ENCODE results near the gene CETP. TPM values are rescaled to one million over a fixed set of nuclear protein-coding genes. Genes with fewer than 3 reads are reported as not detected.
A peak's percentile ranks its signal among the peaks of the same experiment; 100 is the strongest.
"Not testable (repeated sequence)": the region's sequence is repeated elsewhere in the genome, so short reads cannot be mapped to it uniquely, and the experiment has no call there.

The CETP gene
- total RNA-seq, 1 experiment from 2014 or later: 0.07 TPM

DNA sequence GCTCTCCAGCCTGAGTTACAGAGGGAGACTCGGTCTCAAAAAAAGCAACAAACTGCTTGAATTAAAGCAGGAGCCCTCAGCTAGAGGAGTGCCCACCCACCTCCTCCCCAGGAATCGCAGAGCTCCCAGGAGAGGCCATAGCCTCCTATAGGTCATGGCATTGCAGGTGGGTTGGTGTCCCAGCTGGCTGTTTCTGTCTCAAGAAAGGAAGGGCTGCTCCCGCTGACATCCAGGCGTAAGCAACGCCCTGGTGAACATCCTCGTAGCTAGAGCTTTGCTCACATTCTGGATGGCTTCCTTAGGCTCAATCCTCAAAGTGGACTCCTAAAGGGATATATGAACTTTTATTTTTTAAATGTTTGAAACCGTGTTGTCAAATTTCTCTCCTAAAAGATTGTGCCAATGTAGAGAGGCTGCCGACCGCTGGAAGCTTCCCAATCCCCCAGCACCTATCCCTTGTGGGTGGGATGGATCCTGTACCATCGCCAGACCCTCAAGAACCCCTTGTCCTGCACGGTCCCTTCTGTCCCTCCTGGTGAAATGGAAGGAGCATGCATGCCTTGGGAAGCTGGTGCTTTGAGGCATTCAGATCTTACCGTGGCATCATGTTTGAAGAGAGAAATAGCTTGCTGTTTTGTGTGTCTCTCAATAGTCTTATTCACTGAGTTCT is 33.5 kb downstream of the CETP start:
- no peak for DNase-seq (ENCODE audit: extremely low read depth, low read depth)

- no peak for DNase-seq (ENCODE audit: extremely low read depth, low read depth)
These were observed 35.5 kb downstream of the CETP start for GRCh38 chr16:56997264-56997663.

- DNase-seq (ENCODE audit: extremely low read depth, low read depth): no peak
These were observed 36.2 kb downstream of the CETP start for GRCh38 chr16:56997931-56998330.

DNA sequence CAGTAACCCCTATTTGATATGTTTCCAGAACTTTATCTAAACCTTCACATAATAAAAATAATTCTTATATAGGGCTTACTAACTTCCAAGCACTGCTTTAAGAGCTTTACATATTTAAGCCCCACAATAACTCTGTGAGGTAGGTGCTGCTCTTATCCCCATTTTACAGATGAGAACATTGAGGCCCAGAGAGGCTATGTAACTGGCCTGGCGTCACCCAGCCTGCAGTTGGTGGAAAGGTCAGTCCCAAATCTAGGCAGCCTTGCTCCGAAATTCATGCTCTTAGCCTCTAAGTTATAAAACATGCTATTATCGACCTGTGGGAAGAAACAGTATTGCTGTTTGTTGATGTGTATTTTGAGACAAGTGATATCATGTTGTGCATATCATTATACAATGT is 36.6 kb downstream of the CETP start:
- no peak for DNase-seq (ENCODE audit: extremely low read depth, low read depth)

- DNase-seq (ENCODE audit: extremely low read depth, low read depth): no peak
These were observed 37.1 kb downstream of the CETP start for GRCh38 chr16:56998861-56999260.

DNA sequence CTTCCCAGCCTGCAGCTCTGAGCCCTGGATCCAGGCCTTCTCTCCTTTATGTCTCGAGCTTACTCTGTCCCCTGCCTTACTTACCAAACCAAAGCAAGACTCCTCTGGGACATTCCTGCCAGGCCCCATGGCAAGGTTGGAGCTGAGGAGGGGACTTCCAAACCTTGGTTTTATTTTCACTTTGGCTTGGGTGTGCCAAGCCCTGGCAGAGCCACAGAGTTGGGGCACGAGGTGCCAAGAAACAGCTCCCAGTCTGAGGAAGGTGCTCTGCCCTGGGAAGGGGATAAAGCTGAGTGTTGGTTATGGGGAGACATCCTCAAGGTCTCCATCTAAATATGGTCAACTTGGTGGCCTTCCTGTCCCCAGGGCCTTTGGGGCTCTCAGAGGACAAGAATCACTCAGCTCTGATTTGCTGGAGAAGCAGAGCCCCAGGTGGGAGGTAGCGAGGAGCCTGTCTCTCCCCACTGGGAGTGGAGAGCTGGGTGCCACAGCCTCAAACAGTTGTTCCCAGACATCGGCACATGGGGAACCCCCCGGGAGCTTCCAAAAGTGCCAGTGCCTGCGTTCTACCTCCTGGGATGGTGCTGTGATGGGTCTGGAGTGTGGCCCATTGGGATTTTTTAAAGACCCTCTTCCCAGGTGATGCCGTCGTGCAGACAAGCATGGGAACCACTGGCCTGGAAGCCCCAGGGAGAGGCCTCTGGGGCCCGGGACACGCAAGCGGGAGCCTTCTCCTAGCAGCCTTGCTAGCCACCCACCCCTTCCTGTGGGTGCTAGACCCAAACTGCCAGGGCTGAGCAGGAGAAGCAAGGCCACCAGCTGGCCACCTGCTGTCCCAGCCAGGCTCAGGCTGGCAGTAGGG is 37.9 kb downstream of the CETP start:
- DNase-seq (ENCODE audit: extremely low read depth, low read depth): no peak

DNA sequence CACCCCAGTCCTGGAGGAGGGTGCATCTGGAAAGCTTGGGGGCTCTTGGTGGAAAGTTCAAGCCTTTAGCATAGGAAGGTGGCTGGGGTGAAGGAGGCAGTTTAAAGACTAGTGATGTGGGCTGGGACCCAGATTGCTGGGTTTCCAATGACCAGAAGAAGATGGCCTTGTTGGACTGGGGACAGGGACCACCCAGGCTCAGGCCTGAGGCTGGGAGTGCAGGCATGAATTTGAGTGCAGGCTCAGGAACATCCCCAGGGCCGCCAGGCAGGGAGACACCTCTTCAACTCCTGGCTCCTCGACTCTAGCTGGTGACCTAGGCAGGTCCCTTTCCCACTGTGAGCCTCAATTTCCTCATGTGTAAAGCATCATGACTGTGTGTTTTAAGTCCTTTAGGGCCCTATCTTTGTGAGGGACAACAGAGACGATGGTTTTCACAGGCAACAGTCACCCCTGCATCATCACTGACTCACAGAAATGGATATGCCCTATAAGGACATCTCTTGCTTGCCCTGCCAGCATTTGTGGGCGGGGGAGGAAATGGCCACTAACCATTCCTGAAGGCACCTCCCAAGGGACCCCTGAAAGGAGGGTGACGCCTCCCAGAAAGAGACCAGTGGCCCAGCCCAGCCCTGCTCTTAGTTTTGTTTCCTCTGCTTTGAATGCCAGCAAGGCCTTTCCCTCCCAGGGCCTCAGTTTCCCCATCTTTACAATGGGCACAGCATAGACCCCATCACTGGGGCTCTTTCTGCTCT is 38.7 kb downstream of the CETP start:
- DNase-seq (ENCODE audit: extremely low read depth, low read depth): peak; percentile 90

GRCh38 chr16:57001026-57001679 is 39.4 kb downstream of the CETP start:
- DNase-seq (ENCODE audit: extremely low read depth, low read depth): no peak

GRCh38 chr16:57003439-57004386 is 42.0 kb downstream of the CETP start:
- DNase-seq (ENCODE audit: extremely low read depth, low read depth): no peak

DNA sequence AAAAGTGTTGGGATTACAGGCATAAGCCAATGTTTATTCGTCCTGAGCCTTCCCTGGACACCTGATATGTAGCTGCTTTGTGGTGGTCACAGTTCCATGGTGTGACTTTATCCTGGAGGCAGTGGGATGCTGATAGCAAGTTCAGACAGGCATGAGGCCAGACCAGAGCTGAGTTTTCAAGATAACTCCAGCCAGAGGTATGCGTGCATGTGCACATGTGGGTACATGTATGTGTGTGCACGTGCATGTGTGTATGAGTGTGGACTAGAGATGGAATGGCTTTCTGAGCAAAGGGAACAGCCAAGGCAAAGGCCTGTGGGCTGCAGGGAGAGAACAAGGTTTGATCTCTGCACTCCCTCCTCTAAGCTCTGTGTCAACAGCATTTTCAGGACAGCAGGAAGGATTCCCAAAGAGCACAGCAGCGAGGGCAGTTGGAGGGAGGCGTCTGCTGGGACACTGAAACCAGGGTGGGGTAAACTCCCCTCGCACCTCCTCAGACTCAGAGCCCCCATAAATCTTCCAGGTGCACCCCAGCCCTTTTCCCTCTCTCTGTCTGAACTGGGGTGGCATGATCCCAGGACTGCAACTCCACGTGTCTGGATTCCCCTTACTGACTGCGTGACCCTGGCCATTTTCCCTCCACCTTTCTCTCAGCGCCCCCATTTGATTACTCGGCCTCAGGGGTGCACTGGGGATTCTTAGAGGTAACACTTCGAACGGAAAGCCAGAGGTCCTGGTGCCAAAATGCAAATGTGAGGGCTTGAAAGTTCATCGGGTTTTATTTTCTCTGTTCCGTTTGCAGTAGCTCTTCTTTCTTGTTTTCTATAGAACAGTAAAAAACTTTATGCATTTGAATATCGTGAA is 42.9 kb downstream of the CETP start:
- DNase-seq (ENCODE audit: extremely low read depth, low read depth): no peak

- not testable (repeated sequence) for DNase-seq (ENCODE audit: extremely low read depth, low read depth)
These were observed 43.8 kb downstream of the CETP start for GRCh38 chr16:57005597-57005996.

DNA sequence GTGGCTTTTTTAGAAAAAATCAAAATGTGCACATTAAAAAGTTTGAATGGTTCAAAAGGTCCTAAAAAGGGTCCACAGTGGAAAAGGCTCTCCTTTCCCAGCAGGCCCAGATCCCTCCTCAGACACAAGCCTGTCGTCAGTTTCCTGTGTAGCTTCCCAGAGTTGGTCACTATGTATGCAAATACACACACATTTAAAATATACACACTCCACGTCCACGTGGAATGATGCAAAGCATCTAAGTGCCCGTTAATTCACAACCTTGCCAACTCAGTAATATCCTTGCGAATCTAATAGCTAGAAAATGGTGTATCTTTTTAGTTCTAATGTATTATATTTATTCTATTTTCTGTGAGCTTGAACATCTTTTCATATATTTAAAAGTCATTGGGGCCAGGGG is 45.3 kb downstream of the CETP start:
- DNase-seq (ENCODE audit: extremely low read depth, low read depth): no peak

DNA sequence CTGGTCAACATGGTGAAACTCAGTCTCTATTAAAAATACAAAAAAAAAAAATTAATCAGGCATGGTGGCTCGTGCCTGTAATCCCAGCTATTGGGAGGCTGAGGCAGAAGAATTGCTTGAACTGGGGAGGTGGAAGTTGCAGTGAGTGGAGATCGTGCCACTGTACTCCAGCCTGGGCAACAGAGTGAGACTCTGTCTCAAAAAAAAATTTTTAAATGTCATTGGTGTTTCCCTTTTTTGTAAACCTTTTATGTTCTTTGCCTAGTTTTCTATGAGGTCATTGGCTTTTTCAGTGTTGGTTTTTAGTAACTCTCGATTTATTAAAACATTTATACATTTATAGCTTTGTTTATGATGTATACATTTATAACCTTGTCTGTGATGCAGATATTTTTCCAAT is 45.8 kb downstream of the CETP start:
- DNase-seq (ENCODE audit: extremely low read depth, low read depth): no peak

DNA sequence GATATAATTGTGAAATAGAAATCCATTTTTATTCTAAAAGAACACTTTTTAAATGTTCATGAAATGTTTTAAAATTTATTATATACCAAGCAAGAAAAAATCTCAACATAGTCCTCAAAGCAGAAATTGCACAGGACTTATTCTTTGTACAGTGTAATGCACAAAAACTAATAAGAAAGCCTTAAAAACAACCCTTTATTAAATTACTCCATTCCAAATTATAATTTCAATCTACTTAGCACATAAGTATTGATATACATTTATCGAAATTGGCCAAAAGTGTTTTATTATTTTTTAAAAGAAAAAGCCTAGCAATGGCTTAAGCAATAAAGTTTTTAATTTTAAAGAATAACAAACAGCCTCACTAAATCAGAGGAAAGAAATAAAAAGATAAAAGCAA is 46.7 kb downstream of the CETP start:
- no peak for DNase-seq (ENCODE audit: extremely low read depth, low read depth)

- DNase-seq (ENCODE audit: extremely low read depth, low read depth): no peak
These were observed 48.0 kb downstream of the CETP start for GRCh38 chr16:57009643-57010170.

DNA sequence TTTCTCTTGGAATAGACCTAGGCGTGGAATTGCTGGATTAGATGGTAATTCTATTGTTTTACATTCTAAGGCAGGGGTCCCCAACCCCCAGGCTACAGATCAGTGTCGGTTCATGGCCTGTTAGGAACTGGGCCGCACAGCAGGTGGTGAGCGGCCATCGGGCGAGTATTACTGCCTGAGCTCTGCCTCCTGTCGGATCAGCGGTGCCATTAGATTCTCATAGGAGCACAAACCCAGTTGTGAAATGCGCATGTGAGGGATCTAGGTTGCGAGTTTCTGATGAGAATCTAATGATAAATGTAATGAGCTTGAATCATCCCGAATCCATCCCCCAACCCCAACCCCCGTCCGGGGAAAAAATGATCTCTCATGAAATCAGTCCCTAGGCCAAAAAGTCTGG is 50.6 kb downstream of the CETP start:
- DNase-seq (ENCODE audit: extremely low read depth, low read depth): no peak

DNA sequence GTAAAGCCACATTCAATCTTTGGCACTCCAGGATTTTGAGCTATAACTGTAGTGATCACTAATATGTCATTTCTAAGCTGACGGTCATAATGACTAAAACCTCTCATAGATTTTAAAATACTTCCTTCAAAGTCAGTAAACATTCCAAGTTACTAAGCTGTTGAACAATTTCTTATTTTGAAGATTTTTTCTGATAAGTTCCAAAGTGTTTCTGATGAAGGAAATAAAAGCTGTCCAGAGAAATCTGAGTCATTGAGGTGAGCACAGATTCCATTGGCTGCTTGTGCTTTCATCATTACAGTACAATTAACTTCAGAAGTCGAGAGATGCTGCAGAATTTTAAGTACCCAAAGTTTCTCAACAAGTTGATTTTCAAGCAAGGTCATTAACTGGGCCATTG is 51.5 kb downstream of the CETP start:
- no peak for DNase-seq (ENCODE audit: extremely low read depth, low read depth)

DNA sequence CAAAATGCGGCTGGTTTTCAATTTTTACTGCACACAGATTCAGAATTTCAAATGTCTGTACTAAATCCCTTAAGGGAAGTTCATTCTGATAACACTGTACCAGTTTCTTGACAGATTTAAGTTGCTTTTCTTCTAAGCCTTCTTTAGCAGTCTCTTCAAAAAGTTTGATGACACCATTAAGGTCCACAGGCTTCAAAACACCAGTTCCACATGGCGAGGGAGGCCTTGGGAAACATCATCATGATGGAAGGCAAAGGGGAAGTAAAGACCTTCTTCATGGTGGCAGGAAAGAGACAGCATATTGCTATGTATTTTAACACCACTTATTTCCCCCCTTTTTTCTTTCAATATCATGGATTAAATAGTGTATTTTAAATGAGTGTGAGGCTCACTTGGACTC is 52.2 kb downstream of the CETP start:
- DNase-seq (ENCODE audit: extremely low read depth, low read depth): no peak

DNA sequence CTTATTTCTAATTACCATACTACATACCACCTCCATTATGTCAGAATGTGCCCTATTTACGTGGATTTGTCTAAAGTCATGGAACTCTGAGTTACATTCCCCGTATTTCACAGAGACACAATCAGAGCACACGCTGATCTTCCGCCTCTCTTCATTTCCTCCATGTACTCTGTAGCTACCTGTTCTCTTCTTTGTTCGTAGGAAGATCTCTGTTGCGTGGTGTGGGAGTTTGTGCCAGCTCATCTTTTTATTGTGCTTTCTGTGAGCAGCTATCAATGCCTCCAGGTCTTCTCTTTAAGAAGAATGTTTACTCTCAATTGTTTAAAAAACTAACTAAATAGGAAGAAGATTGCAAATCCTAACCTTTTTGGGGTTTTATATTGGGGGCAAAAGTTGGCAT is 54.6 kb downstream of the CETP start:
- DNase-seq (ENCODE audit: extremely low read depth, low read depth): no peak
